ENCODE data around the gene ATAT1. TPM values are rescaled to one million over a fixed set of nuclear protein-coding genes. Genes with fewer than 3 reads are reported as not detected.

Gene ATAT1
- total and polyA plus RNA-seq, 9 of the 15 experiments (the other 6 are each of a cell fraction or from before 2014, with no cell fraction given) = 0.65 to 5.8 (median 1.6) TPM

GRCh38 chr6:30647242-30648116 is 20.8 kb downstream of the ATAT1 start (continued):
- TF ChIP-seq, protein P1, sequence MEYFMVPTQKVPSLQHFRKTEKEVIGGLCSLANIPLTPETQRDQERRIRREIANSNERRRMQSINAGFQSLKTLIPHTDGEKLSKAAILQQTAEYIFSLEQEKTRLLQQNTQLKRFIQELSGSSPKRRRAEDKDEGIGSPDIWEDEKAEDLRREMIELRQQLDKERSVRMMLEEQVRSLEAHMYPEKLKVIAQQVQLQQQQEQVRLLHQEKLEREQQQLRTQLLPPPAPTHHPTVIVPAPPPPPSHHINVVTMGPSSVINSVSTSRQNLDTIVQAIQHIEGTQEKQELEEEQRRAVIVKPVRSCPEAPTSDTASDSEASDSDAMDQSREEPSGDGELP (CRISPR knock-in tag; IDR thresholded peaks at IDR 0.05; ENCODE audit: borderline replicate concordance) = peak; percentile 56; the same call in 1 of the 2 replicates
- TF ChIP-seq BRD9 (IDR thresholded peaks at IDR 0.05; ENCODE audit: low read depth, partially characterized antibody) = no peak
- TF ChIP-seq ZFPM2 (CRISPR knock-in tag; IDR thresholded peaks at IDR 0.05) = no peak
- peak; percentile 68; the same call in 1 of the 2 replicates for TF ChIP-seq GABPB1 (CRISPR knock-in tag; IDR thresholded peaks at IDR 0.05)
- peak; percentile 65; the same call in 1 of the 2 replicates for TF ChIP-seq SMAD4 (CRISPR knock-in tag; conservative IDR thresholded peaks at IDR 0.05)
- TF ChIP-seq AFF1 (IDR thresholded peaks at IDR 0.05; ENCODE audit: low read depth in 1 of 2, partially characterized antibody in 2 of 2) = no peak
- TF ChIP-seq SMC3 (conservative IDR thresholded peaks at IDR 0.05; ENCODE audit: insufficient read depth, low read depth, low read length) = 0 out of 2 replicates have a peak, but pooled peaks have one; percentile 7
- no peak for TF ChIP-seq ZNF551 (CRISPR knock-in tag; IDR thresholded peaks at IDR 0.05)
- no peak for TF ChIP-seq CBX2 (IDR thresholded peaks at IDR 0.05; ENCODE audit: insufficient read depth, low read length, poor library complexity, severe bottlenecking)
- TF ChIP-seq ZNF41 (CRISPR knock-in tag; conservative IDR thresholded peaks at IDR 0.05) = no peak
- no peak for TF ChIP-seq MAFK (IDR thresholded peaks at IDR 0.05; ENCODE audit: low read length)
- TF ChIP-seq BRF1 (IDR thresholded peaks at IDR 0.05; ENCODE audit: borderline replicate concordance, extremely low read depth, insufficient read length) = no peak
- no peak for TF ChIP-seq XRCC3 (IDR thresholded peaks at IDR 0.05)
- TF ChIP-seq ID3 (CRISPR knock-in tag; IDR thresholded peaks at IDR 0.05) = no peak
- peak; percentile 54; the same call in 1 of the 2 replicates for TF ChIP-seq ID3 (tag; IDR thresholded peaks at IDR 0.05)
- TF ChIP-seq ETV5 (CRISPR knock-in tag; IDR thresholded peaks at IDR 0.05; ENCODE audit: low read depth) = peak; percentile 60
- no peak for TF ChIP-seq KAT2B (IDR thresholded peaks at IDR 0.05; ENCODE audit: low read depth, low read length)
- no peak for TF ChIP-seq POLR3G (IDR thresholded peaks at IDR 0.05; ENCODE audit: extremely low read depth, insufficient read length, insufficient replicate concordance)
- no peak for TF ChIP-seq PRMT5 (CRISPR knock-in tag; IDR thresholded peaks at IDR 0.05)
- TF ChIP-seq ZNF274 (IDR thresholded peaks at IDR 0.05; ENCODE audit: borderline replicate concordance, low read depth, low read length) = no peak
- no peak for TF ChIP-seq SPI1 (IDR thresholded peaks at IDR 0.05; ENCODE audit: borderline replicate concordance, low read depth, low read length)

Data from K562 (cell line).